ENCODE data around the gene LDHAL6B.

- TF ChIP-seq CTCF (IDR thresholded peaks at IDR 0.05) (no peak), EP300 (IDR thresholded peaks at IDR 0.05) (no peak), POLR2AphosphoS5 (IDR thresholded peaks at IDR 0.05) (no peak), POLR2A (IDR thresholded peaks at IDR 0.05; ENCODE audit: low read depth) (no peak)
Measured at GRCh38 chr15:59166166-59166565, 40.5 kb upstream of the LDHAL6B start.

Measured in esophagus muscularis mucosa (tissue), 4 donors.